ENCODE measurements around the gene AARS1. TPM values are rescaled to one million over a fixed set of nuclear protein-coding genes. Genes with fewer than 3 reads are reported as not detected.
"Not testable (repeated sequence)": the region's sequence is repeated elsewhere in the genome, so short reads cannot be mapped to it uniquely, and the experiment has no call there.

AARS1 gene
- total RNA-seq, 1 experiment from 2014 or later, result 180 TPM

- TF ChIP-seq CTCF (conservative IDR thresholded peaks at IDR 0.05), result no peak
- TF ChIP-seq EZH2 (IDR thresholded peaks at IDR 0.05; ENCODE audit: low read depth), result no peak
- POLR2A ChIA-PET (ENCODE audit: unreplicated experiment), result interaction anchor here (0.5 to 1.2 kb wide), 4 partner anchors 10 to 262 kb away, joined by 3 to 5 read pairs (median 3); partner anchors contain the start of gene AARS1
- no TSS peak for BruUV-seq (replicated peaks)
- Histone ChIP-seq H3K27ac (peak within 1 kb of the TSS; percentile 85), H4K20me1 (ENCODE audit: insufficient read depth) (no peaks in the 10 kb centered on the region), H3K9me2 (ENCODE audit: insufficient read depth) (no peaks in the 10 kb centered on the region), H2AFZ (peak within 1 kb of the TSS; percentile 96), H3K4me3 (peak within 1 kb of the TSS; percentile 85), H3K4me1 (replicated peaks; ENCODE audit: insufficient read depth) (peaks cover 16% of the 10 kb centered on the region; the same call in 1 of the 2 replicates), H3F3A (ENCODE audit: insufficient read depth, low read depth) (peaks cover 14% of the 10 kb centered on the region; the same call in 1 of the 2 replicates), H3K79me2 (ENCODE audit: low read depth) (peaks cover 53% of the 10 kb centered on the region), H3K36me3 (ENCODE audit: low read depth) (peaks cover 18% of the 10 kb centered on the region), H3K27me3 (ENCODE audit: insufficient read depth, low read depth) (no peaks in the 10 kb centered on the region), H3K4me2 (peak within 1 kb of the TSS; percentile 86), H3K9me3 (ENCODE audit: insufficient read depth, low read depth) (peaks cover 12% of the 10 kb centered on the region; the same call in 1 of the 2 replicates)
- CTCF ChIA-PET, result interaction anchor here (0.6 kb wide), 2 partner anchors 25 to 43 kb away, joined by 3 to 7 read pairs; no protein-coding TSS in a partner anchor
- intact Hi-C loops (cut with micrococcal nuclease; ENCODE audit: unreplicated experiment), result loop anchor here (2.0 kb wide), 1 partner anchor 48 kb away; the partner anchor contains the start of gene DDX19A
- peak; percentile 58 to 61 for DNase-seq
Observed at GRCh38 chr16:70298988-70299938, 10.0 kb upstream of the AARS1 start, which contains the start of gene DDX19B. Gene DDX19B (plus strand): TSS chr16:70299186. CDS start chr16:70299298, 112 bp downstream.

- no TSS peak for BruUV-seq (replicated peaks)
- no peaks in the 10 kb centered on the region for H4K20me1 ChIP-seq (ENCODE audit: insufficient read depth)
- H3K4me2 ChIP-seq, result no peak overlapping the region
- H3K27ac ChIP-seq, result no peak overlapping the region
- no peaks in the 10 kb centered on the region for H3K9me2 ChIP-seq (ENCODE audit: insufficient read depth)
- H3K4me3 ChIP-seq, result no peak overlapping the region
- intact Hi-C loops (cut with micrococcal nuclease; ENCODE audit: unreplicated experiment), result no loop called here
- TF ChIP-seq EZH2 (IDR thresholded peaks at IDR 0.05; ENCODE audit: low read depth) (no peak), CTCF (conservative IDR thresholded peaks at IDR 0.05) (no peak)
- 0 out of 2 replicates have a peak, but pooled peaks cover 1% of the 10 kb centered on the region for H3K9me3 ChIP-seq (ENCODE audit: insufficient read depth, low read depth)
- no peak for DNase-seq
- H3K27me3 ChIP-seq (ENCODE audit: insufficient read depth, low read depth), result no peaks in the 10 kb centered on the region
- H3K36me3 ChIP-seq (ENCODE audit: low read depth), result peaks cover 4% of the 10 kb centered on the region
- POLR2A ChIA-PET (ENCODE audit: unreplicated experiment), result interaction anchor here (0.7 kb wide), 1 partner anchor 23 kb away, joined by 12 read pairs; no protein-coding TSS in a partner anchor
- H3F3A ChIP-seq (ENCODE audit: insufficient read depth, low read depth), result peaks cover 10% of the 10 kb centered on the region
- CTCF ChIA-PET, result no interaction called here
- H3K4me1 ChIP-seq (replicated peaks; ENCODE audit: insufficient read depth), result peaks cover 12% of the 10 kb centered on the region; the same call in 1 of the 2 replicates
- H3K79me2 ChIP-seq (ENCODE audit: low read depth), result peaks cover 17% of the 10 kb centered on the region
- no peak overlapping the region for H2AFZ ChIP-seq
Observed at GRCh38 chr16:70295634-70296033, 6.3 kb upstream of the AARS1 start.

DNA sequence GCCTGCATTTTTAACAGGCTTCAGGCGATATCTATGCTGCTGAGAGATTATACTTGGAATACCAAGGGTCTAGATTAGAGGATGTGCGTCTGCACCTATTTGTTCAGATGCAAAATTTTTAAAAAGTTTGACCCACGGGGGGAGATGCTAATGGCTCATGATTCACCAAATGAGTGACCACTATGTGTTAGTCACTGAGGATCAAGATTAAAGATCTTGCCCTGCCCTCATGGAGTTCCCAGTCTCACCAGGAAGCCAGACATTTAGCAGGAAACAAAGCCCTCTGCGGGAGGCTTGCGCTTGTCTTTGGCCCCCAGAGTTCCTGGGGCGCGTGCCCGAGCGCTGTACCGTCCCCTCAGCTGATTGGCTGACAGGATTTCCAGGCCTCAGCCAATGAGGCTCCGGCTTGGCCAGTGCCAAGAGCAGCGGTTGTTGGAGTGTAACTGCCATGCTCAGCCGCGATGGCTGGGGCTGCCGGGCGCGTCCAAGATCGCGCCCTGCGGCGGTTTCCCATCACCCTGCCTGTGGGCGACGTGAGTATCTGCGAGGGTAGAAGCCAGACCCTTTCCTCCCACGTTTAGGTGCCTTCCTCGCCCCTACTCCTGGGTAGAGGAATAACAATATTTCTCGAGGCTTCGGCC is 5.2 kb upstream of the AARS1 start:
- Histone ChIP-seq H3K27me3 (ENCODE audit: insufficient read depth, low read depth) (no peaks in the 10 kb centered on the region), H3K79me2 (ENCODE audit: low read depth) (peaks cover 5% of the 10 kb centered on the region), H3F3A (ENCODE audit: insufficient read depth, low read depth) (peaks cover 13% of the 10 kb centered on the region), H2AFZ (no peak overlapping the region), H3K9me2 (ENCODE audit: insufficient read depth) (no peaks in the 10 kb centered on the region), H3K9me3 (ENCODE audit: insufficient read depth, low read depth) (no peaks in the 10 kb centered on the region), H3K4me1 (replicated peaks; ENCODE audit: insufficient read depth) (peaks cover 12% of the 10 kb centered on the region), H3K4me3 (no peak overlapping the region), H3K27ac (no peak overlapping the region), H3K36me3 (ENCODE audit: low read depth) (no peaks in the 10 kb centered on the region), H3K4me2 (no peak overlapping the region), H4K20me1 (ENCODE audit: insufficient read depth) (no peaks in the 10 kb centered on the region)
- no TSS peak for BruUV-seq (replicated peaks)
- ChIA-PET POLR2A (ENCODE audit: unreplicated experiment) (no interaction called here), CTCF (no interaction called here)
- intact Hi-C loops (cut with micrococcal nuclease; ENCODE audit: unreplicated experiment), result no loop called here
- TF ChIP-seq EZH2 (IDR thresholded peaks at IDR 0.05; ENCODE audit: low read depth), result no peak
- no peak for TF ChIP-seq CTCF (conservative IDR thresholded peaks at IDR 0.05)
- no peak for DNase-seq

DNA sequence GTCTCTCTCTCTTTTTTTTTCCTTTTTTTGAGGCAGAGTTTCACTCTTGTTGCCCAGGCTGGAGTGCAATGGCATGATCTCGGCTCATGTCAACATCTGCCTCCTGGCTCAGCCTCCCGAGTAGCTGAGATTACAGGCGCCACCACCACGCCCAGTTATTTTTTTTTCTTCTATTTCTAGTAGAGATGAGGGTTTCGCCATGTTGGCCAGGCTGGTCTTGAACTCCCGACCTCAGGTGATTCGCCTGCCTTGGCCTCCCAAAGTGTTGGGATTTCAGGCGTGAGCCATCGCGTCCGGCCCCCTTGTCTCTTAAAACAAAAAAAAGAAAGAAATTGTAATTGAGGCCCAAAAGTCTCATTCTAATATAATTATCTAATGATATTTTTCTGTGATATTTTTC is 2.8 kb upstream of the AARS1 start:
- H2AFZ ChIP-seq; BruUV-seq (replicated peaks); CTCF ChIA-PET; H3K9me2 ChIP-seq (ENCODE audit: insufficient read depth); H3K4me3 ChIP-seq; DNase-seq; H3K9me3 ChIP-seq (ENCODE audit: insufficient read depth, low read depth); H3K36me3 ChIP-seq (ENCODE audit: low read depth); intact Hi-C loops (cut with micrococcal nuclease; ENCODE audit: unreplicated experiment); H3K27me3 ChIP-seq (ENCODE audit: insufficient read depth, low read depth); H3K27ac ChIP-seq; H3K4me2 ChIP-seq; H4K20me1 ChIP-seq (ENCODE audit: insufficient read depth): not testable (repeated sequence)
- Histone ChIP-seq H3F3A (ENCODE audit: insufficient read depth, low read depth) (peaks cover 15% of the 10 kb centered on the region), H3K79me2 (ENCODE audit: low read depth) (peaks cover 21% of the 10 kb centered on the region), H3K4me1 (replicated peaks; ENCODE audit: insufficient read depth) (peaks cover 12% of the 10 kb centered on the region)
- POLR2A ChIA-PET (ENCODE audit: unreplicated experiment), result interaction anchor here (0.7 kb wide), 1 partner anchor 17 kb away, joined by 7 read pairs; no protein-coding TSS in a partner anchor
